A673 (cell line): Measurements from ENCODE around the gene ATP7B. TPM values are rescaled to one million over a fixed set of nuclear protein-coding genes. Genes with fewer than 3 reads are reported as not detected.
A peak's percentile ranks its signal among the peaks of the same experiment; 100 is the strongest.

ENCODE experiments used
- BruUV-seq: library from RNA; stranded (reverse); fragments of 400-500 nt; replicated peaks from 2 replicates; lab custom pipeline; 2021; lab: Mats Ljungman, UMichigan
- CTCF ChIA-PET: fragments of 300-600 bp; sonication (Branson Sonifier 250); formaldehyde crosslinking; loops from one replicate; lab custom pipeline; 2022; ENCODE audit warnings: antibody characterized with exemption; lab: Charles Lee
- POLR2A ChIA-PET: fragments of 300-600 bp; sonication (Branson Sonifier 250); formaldehyde crosslinking; loops from one replicate; lab custom pipeline; 2022; ENCODE audit warnings: antibody characterized with exemption; ENCODE audit not compliant: low non-redundant PET; lab: Charles Lee
- DNase-seq: peaks from one replicate; pipeline ENCODE4 v3.0.0-alpha.2; 2015; ENCODE audit warnings: low spot score
- H3K27ac ChIP-seq: fragments of 200-600 bp; sonication (generic); 2 replicates; pipeline ENCODE4 v1.5.1; 2016; ENCODE audit warnings: mixed run types, low read depth, mild to moderate bottlenecking, mixed read lengths, antibody characterized with exemption, low read length; ENCODE audit not compliant: poor library complexity, severe bottlenecking
- H3K27me3 ChIP-seq: fragments of 200-600 bp; sonication (generic); replicated peaks from 2 replicates; pipeline ENCODE4 v1.6.1; 2017; ENCODE audit warnings: mixed run types, low read depth, mild to moderate bottlenecking, mixed read lengths, antibody characterized with exemption, low read length; ENCODE audit not compliant: insufficient read depth, poor library complexity
- H3K36me3 ChIP-seq: fragments of 200-600 bp; sonication (generic); 2 replicates; pipeline ENCODE4 v1.6.1; 2016; ENCODE audit warnings: mixed run types, mild to moderate bottlenecking, mixed read lengths, antibody characterized with exemption, low read length; ENCODE audit not compliant: insufficient read depth, poor library complexity, severe bottlenecking
- H3K4me1 ChIP-seq: fragments of 200-600 bp; sonication (generic); 2 replicates; pipeline ENCODE4 v1.6.1; 2017; ENCODE audit warnings: mixed run types, mild to moderate bottlenecking, mixed read lengths, antibody characterized with exemption, low read length; ENCODE audit not compliant: insufficient read depth, poor library complexity, severe bottlenecking
- H3K4me3 ChIP-seq: fragments of 200-600 bp; sonication (generic); 2 replicates; pipeline ENCODE4 v1.5.1; 2016; ENCODE audit warnings: low read depth, mixed run types, mild to moderate bottlenecking, mixed read lengths, low read length; ENCODE audit not compliant: poor library complexity, severe bottlenecking
- H3K9me3 ChIP-seq: fragments of 200-600 bp; sonication (generic); 2 replicates; pipeline ENCODE4 v1.6.1; 2016; ENCODE audit warnings: mixed run types, low read depth, mild to moderate bottlenecking, mixed read lengths, antibody characterized with exemption, low read length; ENCODE audit not compliant: poor library complexity, severe bottlenecking
- CTCF ChIP-seq: fragments of 300-800, 200-600 bp; sonication (generic); conservative IDR thresholded peaks from 2 replicates; pipeline ENCODE4 v1.5.1; 2017; ENCODE audit warnings: low read depth, mild to moderate bottlenecking, antibody characterized with exemption, low read length, moderate library complexity, mixed read lengths
- EZH2 ChIP-seq: fragments of 200-600 bp; sonication (generic); IDR thresholded peaks from 2 replicates; pipeline ENCODE4 v1.6.1; 2017; ENCODE audit warnings: borderline replicate concordance, low read depth, mild to moderate bottlenecking, mixed read lengths, antibody characterized with exemption, low read length; ENCODE audit not compliant: poor library complexity, severe bottlenecking
- intact Hi-C: fragments of 100-400 bp; cut with micrococcal nuclease; formaldehyde crosslinking; loops from one replicate; pipeline ENCODE4 v1.10.0; 2022; ENCODE audit not compliant: unreplicated experiment
- total RNA-seq: library from RNA; stranded (reverse); gene quantifications from 2 replicates; pipeline ENCODE4 v1.2.3, GENCODE V29; 2021

Gene ATP7B
- total RNA-seq, 1 experiment from 2014 or later = 2.9 TPM

DNA sequence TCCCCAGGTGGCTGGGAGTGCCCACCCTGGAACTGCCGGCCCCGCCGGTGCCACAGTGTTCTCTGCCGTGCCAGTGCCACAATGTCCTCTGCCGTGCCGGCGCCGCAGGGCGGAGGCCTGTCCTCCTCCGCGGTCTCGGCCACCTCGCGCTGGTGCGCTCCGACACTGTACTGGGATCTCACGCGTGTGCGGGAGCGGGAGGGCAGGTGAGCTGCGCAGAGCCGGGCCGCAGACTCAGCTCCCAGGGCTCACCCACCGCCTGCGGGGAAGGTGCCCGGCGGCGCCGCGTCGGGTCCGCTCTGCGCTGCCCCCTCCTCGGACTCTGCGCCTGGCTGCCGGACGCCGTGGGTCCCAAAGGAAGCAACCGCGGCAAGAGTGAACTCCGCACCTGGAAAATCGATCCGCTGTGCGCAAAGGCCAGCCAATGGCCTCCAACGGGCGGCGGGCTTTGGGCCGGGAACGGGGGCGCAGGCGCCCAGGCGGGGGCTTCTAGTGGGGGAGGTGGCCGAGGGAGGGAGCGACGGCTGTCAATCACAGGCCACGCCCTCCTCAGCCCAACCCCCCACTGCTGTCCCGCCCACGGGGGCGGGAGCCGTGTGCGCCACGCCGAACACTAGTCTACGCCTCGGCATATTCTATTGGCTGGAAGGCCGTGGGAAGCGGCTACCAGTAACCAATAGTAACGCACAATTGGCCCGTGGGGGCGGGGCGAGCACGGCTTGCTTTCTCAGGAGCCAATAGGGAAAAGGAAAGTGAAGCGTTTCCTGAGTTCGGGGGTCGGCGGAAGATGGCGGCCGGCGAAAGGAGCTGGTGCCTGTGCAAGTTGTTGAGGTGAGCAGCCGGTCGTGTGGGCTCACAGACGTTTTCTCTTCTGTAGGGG, 622 bp upstream of the ATP7B start, which contains the start of gene ALG11:
Gene ALG11, plus strand, starts transcription at position 767 of the 880 bp plus-strand sequence. Its CDS starts 21 bp downstream, at position 788.
- Histone ChIP-seq H3K4me3 (peak within 1 kb of the TSS; percentile 98), H3K27ac (peak within 1 kb of the TSS; percentile 79), H3K36me3 (no peaks in the 10 kb centered on the region), H3K4me1 (peaks cover 10% of the 10 kb centered on the region), H3K9me3 (no peaks in the 10 kb centered on the region), H3K27me3 (peaks cover 22% of the 10 kb centered on the region)
- POLR2A ChIA-PET = interaction anchor here (0.7 kb wide), 1 partner anchor 393 kb away, joined by 3 read pairs; no protein-coding TSS in a partner anchor
- intact Hi-C loops = loop anchor here (10.0 kb wide), 1 partner anchor 443 kb away; the partner anchor contains the start of genes CKAP2 and VPS36
- CTCF ChIA-PET = no interaction called here
- TF ChIP-seq EZH2 (no peak), CTCF (no peak)
- BruUV-seq = no TSS peak
- DNase-seq = peak; percentile 99

GRCh38 chr13:52009946-52010345, 1.3 kb downstream of the ATP7B start:
- BruUV-seq = no TSS peak
- Histone ChIP-seq H3K36me3 (no peaks in the 10 kb centered on the region), H3K4me3 (no peak overlapping the region), H3K27me3 (peaks cover 22% of the 10 kb centered on the region), H3K27ac (no peak overlapping the region), H3K4me1 (peaks cover 10% of the 10 kb centered on the region), H3K9me3 (no peaks in the 10 kb centered on the region)
- DNase-seq = no peak
- ChIA-PET POLR2A (no interaction called here), CTCF (no interaction called here)
- intact Hi-C loops = loop anchor here (10.0 kb wide), 1 partner anchor 445 kb away; the partner anchor contains the start of genes CKAP2 and VPS36
- no peak for TF ChIP-seq CTCF
- TF ChIP-seq EZH2 = no peak

DNA sequence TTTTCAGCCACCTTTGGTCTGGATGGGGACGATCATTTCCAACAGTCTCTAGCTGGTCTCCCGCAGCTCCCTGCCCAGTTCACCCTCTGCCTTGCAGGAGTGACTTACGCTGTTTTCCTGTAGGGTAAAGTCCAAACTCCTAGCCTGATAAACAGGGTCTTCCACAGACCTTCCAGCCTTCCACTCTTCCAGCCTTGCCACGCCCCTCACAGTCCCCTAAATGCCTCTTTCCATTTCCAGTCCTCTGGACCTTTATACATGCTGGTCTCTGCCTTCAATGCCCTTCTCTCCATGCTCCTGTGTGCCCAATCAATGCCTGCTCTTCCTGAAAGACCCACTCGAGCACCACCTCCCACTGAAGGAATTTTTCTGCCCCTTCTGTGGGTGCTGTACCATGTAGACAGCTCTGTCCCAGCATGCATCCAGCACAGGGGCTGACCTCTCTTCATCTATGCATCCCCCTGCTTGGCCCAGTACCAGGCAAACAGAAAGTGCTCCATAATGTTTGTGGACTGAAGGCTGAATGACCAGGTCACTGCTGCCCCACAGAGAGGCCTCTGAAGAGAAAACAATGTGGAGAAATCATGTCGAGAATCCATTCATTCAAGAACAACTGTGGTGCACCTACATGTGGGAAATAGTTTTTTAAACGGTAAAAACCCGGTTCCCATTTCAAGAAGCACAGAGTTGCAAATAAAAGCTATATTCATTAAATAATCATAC, 4.6 kb downstream of the ATP7B start:
- intact Hi-C loops = no loop called here
- no peaks in the 10 kb centered on the region for H3K4me1 ChIP-seq
- ChIA-PET CTCF (no interaction called here), POLR2A (no interaction called here)
- no peaks in the 10 kb centered on the region for H3K36me3 ChIP-seq
- H3K27ac ChIP-seq = no peak overlapping the region
- no TSS peak for BruUV-seq
- no peak overlapping the region for H3K4me3 ChIP-seq
- no peak for DNase-seq
- no peaks in the 10 kb centered on the region for H3K9me3 ChIP-seq
- TF ChIP-seq CTCF (no peak), EZH2 (no peak)
- H3K27me3 ChIP-seq = peaks cover 22% of the 10 kb centered on the region
